Measurements from ENCODE around the gene KRT71. TPM values are rescaled to one million over a fixed set of nuclear protein-coding genes. Genes with fewer than 3 reads are reported as not detected.

KRT71 gene
- polyA plus RNA-seq, 1 donor from 2014 or later, result not detected

- no peaks in the 10 kb centered on the region for H3K9me2 ChIP-seq (ENCODE audit: insufficient read depth, low read length)
- H3K36me3 ChIP-seq (ENCODE audit: insufficient read depth, low read length), result no peaks in the 10 kb centered on the region
- no peak overlapping the region for H3K4me2 ChIP-seq (ENCODE audit: low read length)
- H3K4me3 ChIP-seq (ENCODE audit: low read length), result no peak overlapping the region
- H3K79me2 ChIP-seq (replicated peaks; ENCODE audit: insufficient read depth, low read length), result no peaks in the 10 kb centered on the region
- H4K20me1 ChIP-seq (ENCODE audit: insufficient read depth), result no peaks in the 10 kb centered on the region
- H3F3A ChIP-seq (ENCODE audit: insufficient read depth, low read length, poor library complexity, severe bottlenecking), result no peaks in the 10 kb centered on the region
- H3K9ac ChIP-seq (ENCODE audit: low read length), result no peak overlapping the region
- no peaks in the 10 kb centered on the region for H3K27me3 ChIP-seq (ENCODE audit: insufficient read depth, low read depth, low read length)
- H2AFZ ChIP-seq (ENCODE audit: low read depth, low read length), result no peak overlapping the region
- no peaks in the 10 kb centered on the region for H3K9me3 ChIP-seq (ENCODE audit: low read length)
- TF ChIP-seq TAF1 (IDR thresholded peaks at IDR 0.05; ENCODE audit: low read depth), result no peak
- TF ChIP-seq, protein P1, sequence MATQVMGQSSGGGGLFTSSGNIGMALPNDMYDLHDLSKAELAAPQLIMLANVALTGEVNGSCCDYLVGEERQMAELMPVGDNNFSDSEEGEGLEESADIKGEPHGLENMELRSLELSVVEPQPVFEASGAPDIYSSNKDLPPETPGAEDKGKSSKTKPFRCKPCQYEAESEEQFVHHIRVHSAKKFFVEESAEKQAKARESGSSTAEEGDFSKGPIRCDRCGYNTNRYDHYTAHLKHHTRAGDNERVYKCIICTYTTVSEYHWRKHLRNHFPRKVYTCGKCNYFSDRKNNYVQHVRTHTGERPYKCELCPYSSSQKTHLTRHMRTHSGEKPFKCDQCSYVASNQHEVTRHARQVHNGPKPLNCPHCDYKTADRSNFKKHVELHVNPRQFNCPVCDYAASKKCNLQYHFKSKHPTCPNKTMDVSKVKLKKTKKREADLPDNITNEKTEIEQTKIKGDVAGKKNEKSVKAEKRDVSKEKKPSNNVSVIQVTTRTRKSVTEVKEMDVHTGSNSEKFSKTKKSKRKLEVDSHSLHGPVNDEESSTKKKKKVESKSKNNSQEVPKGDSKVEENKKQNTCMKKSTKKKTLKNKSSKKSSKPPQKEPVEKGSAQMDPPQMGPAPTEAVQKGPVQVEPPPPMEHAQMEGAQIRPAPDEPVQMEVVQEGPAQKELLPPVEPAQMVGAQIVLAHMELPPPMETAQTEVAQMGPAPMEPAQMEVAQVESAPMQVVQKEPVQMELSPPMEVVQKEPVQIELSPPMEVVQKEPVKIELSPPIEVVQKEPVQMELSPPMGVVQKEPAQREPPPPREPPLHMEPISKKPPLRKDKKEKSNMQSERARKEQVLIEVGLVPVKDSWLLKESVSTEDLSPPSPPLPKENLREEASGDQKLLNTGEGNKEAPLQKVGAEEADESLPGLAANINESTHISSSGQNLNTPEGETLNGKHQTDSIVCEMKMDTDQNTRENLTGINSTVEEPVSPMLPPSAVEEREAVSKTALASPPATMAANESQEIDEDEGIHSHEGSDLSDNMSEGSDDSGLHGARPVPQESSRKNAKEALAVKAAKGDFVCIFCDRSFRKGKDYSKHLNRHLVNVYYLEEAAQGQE (IDR thresholded peaks at IDR 0.05; ENCODE audit: borderline replicate concordance), result no peak
- TF ChIP-seq SMC3 (conservative IDR thresholded peaks at IDR 0.05; ENCODE audit: poor library complexity), result no peak
- no peak for TF ChIP-seq EZH2 (IDR thresholded peaks at IDR 0.05; ENCODE audit: borderline replicate concordance, insufficient read depth, low read length, poor library complexity, severe bottlenecking)
- no peak for TF ChIP-seq POLR2AphosphoS5 (IDR thresholded peaks at IDR 0.05)
- no peak for TF ChIP-seq EP300 (conservative IDR thresholded peaks at IDR 0.05; ENCODE audit: poor library complexity, severe bottlenecking)
- TF ChIP-seq RAD21 (conservative IDR thresholded peaks at IDR 0.05), result no peak
- no peak for TF ChIP-seq CTCF (IDR thresholded peaks at IDR 0.05; ENCODE audit: poor library complexity, severe bottlenecking)
- TF ChIP-seq MXI1 (conservative IDR thresholded peaks at IDR 0.05; ENCODE audit: poor library complexity, severe bottlenecking), result no peak
- H3K27ac ChIP-seq (ENCODE audit: low read length), result no peak overlapping the region
Observed at GRCh38 chr12:52521568-52522266, 31.2 kb downstream of the KRT71 start.

GRCh38 chr12:52521175-52521567 lies 31.8 kb downstream of the KRT71 start:
- no peaks in the 10 kb centered on the region for H3K9me2 ChIP-seq (ENCODE audit: insufficient read depth, low read length)
- H3K36me3 ChIP-seq (ENCODE audit: insufficient read depth, low read length), result no peaks in the 10 kb centered on the region
- no peaks in the 10 kb centered on the region for H3K9me3 ChIP-seq (ENCODE audit: low read length)
- H3F3A ChIP-seq (ENCODE audit: insufficient read depth, low read length, poor library complexity, severe bottlenecking), result no peaks in the 10 kb centered on the region
- H3K79me2 ChIP-seq (replicated peaks; ENCODE audit: insufficient read depth, low read length), result no peaks in the 10 kb centered on the region
- no peaks in the 10 kb centered on the region for H3K27me3 ChIP-seq (ENCODE audit: insufficient read depth, low read depth, low read length)
- H3K4me2 ChIP-seq (ENCODE audit: low read length), result no peak overlapping the region
- TF ChIP-seq POLR2AphosphoS5 (IDR thresholded peaks at IDR 0.05) (no peak), EZH2 (IDR thresholded peaks at IDR 0.05; ENCODE audit: borderline replicate concordance, insufficient read depth, low read length, poor library complexity, severe bottlenecking) (no peak), EP300 (conservative IDR thresholded peaks at IDR 0.05; ENCODE audit: poor library complexity, severe bottlenecking) (no peak), CTCF (IDR thresholded peaks at IDR 0.05; ENCODE audit: poor library complexity, severe bottlenecking) (no peak), SMC3 (conservative IDR thresholded peaks at IDR 0.05; ENCODE audit: poor library complexity) (no peak), TAF1 (IDR thresholded peaks at IDR 0.05; ENCODE audit: low read depth) (no peak), RAD21 (conservative IDR thresholded peaks at IDR 0.05) (no peak), MXI1 (conservative IDR thresholded peaks at IDR 0.05; ENCODE audit: poor library complexity, severe bottlenecking) (no peak)
- TF ChIP-seq, protein P1 (IDR thresholded peaks at IDR 0.05; ENCODE audit: borderline replicate concordance), result no peak
- no peak overlapping the region for H3K27ac ChIP-seq (ENCODE audit: low read length)
- H3K4me3 ChIP-seq (ENCODE audit: low read length), result no peak overlapping the region
- no peak overlapping the region for H3K9ac ChIP-seq (ENCODE audit: low read length)
- no peak overlapping the region for H2AFZ ChIP-seq (ENCODE audit: low read depth, low read length)
- no peaks in the 10 kb centered on the region for H4K20me1 ChIP-seq (ENCODE audit: insufficient read depth)
